Testis (tissue), 2 donors: ENCODE measurements around the gene MEGF11.

Experiments
- POLR2A ChIP-seq: fragments of 450-650 bp; IDR thresholded peaks from one replicate; pipeline ENCODE4 v1.6.1; 2017; ENCODE audit warnings: antibody characterized with exemption, mild to moderate bottlenecking, moderate library complexity
- TF ChIP-seq, protein P1 (sequence below), 3 experiments: fragments of 450-650 bp in 2 of 3; fragments of 200-600 bp in 1 of 3; sonication (generic) in 1 of 3; IDR thresholded peaks; one replicate each; pipeline ENCODE4 v1.5.1; 2016 to 2019; ENCODE audit warnings: antibody characterized with exemption in 3 of 3, mild to moderate bottlenecking in 2 of 3, moderate library complexity in 1 of 3

DNA sequence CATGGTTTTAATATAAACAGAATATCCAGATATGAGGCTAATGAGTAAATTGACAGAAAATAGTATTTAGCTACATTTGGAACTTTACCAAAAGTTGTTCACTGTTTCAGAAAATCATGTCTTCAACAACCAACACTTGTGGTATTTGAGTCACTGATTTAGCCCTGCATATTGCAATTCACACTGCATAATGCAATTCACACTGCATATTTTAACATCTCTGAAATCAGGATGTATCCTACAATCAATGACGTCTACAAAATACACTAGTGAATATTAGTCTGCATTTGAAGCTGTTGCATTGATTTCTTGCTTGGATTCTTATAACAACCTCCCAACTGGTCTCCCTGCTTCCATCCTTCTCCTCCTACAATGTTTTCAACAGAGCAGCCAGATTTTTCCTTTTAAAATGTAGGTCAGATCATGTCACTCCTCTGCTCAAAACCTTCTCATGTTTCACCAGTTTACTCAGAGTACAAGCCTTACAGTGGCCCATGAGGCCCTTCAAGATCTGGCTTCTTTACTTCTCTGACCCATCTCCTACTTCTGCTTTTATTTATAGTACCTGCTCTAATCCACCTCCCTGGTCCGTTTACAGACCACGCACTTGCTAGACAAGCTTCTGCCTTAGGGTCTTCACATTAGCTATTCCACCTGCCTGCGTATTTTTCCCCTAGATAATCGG, 395.7 kb downstream of the MEGF11 start:
- TF ChIP-seq, protein P1, sequence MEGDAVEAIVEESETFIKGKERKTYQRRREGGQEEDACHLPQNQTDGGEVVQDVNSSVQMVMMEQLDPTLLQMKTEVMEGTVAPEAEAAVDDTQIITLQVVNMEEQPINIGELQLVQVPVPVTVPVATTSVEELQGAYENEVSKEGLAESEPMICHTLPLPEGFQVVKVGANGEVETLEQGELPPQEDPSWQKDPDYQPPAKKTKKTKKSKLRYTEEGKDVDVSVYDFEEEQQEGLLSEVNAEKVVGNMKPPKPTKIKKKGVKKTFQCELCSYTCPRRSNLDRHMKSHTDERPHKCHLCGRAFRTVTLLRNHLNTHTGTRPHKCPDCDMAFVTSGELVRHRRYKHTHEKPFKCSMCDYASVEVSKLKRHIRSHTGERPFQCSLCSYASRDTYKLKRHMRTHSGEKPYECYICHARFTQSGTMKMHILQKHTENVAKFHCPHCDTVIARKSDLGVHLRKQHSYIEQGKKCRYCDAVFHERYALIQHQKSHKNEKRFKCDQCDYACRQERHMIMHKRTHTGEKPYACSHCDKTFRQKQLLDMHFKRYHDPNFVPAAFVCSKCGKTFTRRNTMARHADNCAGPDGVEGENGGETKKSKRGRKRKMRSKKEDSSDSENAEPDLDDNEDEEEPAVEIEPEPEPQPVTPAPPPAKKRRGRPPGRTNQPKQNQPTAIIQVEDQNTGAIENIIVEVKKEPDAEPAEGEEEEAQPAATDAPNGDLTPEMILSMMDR (IDR thresholded peaks at IDR 0.05): no peak
- TF ChIP-seq POLR2A: no peak
